ENCODE measurements around the gene GNS.
"Not testable (repeated sequence)": the region's sequence is repeated elsewhere in the genome, so short reads cannot be mapped to it uniquely, and the experiment has no call there.

GNS gene

DNA sequence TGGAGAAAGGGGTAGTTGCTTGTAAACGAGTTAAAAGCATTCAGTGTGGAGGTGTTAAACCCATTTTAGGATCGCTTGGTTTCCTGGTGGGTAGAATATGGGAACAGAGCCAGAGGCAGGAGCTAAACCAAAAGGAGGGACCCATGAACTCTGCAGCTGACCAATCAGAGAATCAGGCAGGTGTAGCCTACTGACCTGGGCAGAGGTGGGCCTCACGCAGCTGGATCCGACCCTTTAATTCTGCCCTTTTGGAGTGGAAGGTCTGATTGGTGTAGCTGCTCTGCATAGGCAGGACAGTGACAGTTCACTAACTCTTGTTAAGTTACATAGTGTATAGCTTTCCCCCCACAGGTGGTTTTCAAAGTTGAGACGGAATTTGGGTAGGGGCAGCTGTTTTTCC is 63.7 kb downstream of the GNS start:
- DNase-seq (ENCODE audit: low read depth) = no peak

GRCh38 chr12:64694130-64695040 is 64.8 kb downstream of the GNS start:
- no peak for DNase-seq (ENCODE audit: low read depth)

GRCh38 chr12:64691795-64692583 is 67.2 kb downstream of the GNS start:
- DNase-seq (ENCODE audit: low read depth) = no peak

DNA sequence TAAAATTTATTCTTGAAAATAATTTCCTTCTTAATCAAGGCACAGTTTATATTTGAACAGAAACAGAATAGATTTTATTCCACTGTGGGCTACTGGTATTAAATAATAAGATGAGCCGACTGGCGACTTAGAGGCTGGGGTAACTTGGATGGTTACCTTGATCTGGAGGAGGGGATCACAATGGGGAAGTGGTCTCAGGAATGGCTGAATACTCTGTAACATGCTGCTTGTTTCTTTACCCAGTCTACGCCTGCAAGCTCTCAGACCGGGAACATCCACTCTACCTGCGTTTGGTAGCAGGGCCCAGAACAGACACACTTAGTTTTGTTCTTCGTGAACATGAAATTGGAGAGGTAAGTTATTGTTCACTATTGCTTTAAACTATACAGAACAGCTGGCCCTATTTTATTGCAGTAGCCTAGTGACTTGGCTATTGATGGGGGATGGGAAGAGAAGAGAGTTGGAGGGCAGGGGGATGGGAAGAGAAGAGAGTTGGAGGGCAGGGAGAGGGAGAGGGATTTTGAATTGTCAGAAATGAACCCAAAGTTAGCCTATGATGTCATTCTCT is 67.9 kb downstream of the GNS start:
- DNase-seq (ENCODE audit: low read depth) = no peak

GRCh38 chr12:64690236-64690635 is 69.0 kb downstream of the GNS start:
- DNase-seq (ENCODE audit: low read depth) = not testable (repeated sequence)

- no peak for DNase-seq (ENCODE audit: low read depth)
Measured at GRCh38 chr12:64688715-64689114, 70.5 kb downstream of the GNS start.

DNA sequence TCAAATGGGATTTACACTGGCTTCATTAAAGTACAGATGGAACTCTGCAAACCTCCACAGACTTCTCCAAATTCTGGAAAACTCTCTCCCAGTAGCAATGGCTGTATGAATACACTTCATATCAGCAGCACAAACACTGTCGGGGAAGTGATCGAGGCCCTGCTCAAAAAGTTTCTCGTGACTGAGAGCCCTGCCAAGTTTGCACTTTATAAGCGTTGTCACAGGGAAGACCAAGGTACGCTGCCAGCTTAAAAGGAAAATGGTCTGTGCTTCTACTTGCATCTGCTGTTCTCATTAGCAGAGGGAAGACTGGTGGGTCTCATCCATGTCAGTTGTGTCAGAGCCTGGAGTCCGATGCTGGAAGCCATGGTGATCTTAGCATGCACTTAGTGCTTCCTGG is 71.0 kb downstream of the GNS start:
- no peak for DNase-seq (ENCODE audit: low read depth)

DNA sequence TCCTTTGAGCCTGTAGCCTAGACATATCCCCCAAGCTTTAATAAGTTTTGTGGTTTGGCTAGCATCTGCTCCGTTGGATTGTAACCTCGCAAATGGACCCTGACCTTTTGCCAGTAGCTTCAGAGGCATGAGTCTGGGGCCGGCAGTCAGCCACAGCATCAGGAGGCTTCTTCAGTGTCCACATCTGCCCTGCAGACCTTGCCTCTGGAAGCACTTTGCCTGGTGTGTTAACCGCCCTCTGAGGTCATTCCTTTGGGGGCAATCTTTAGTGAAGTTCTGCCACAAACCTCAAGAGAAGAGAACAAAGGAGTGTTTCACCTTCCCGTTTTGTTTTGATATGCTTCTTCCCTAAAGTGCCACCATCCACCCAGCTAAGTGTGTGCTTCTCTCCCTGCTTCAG is 71.4 kb downstream of the GNS start:
- no peak for DNase-seq (ENCODE audit: low read depth)

GRCh38 chr12:64685605-64686004 is 73.6 kb downstream of the GNS start:
- DNase-seq (ENCODE audit: low read depth) = no peak

- no peak for DNase-seq (ENCODE audit: low read depth)
Measured at GRCh38 chr12:64685050-64685449, 74.2 kb downstream of the GNS start.

DNA sequence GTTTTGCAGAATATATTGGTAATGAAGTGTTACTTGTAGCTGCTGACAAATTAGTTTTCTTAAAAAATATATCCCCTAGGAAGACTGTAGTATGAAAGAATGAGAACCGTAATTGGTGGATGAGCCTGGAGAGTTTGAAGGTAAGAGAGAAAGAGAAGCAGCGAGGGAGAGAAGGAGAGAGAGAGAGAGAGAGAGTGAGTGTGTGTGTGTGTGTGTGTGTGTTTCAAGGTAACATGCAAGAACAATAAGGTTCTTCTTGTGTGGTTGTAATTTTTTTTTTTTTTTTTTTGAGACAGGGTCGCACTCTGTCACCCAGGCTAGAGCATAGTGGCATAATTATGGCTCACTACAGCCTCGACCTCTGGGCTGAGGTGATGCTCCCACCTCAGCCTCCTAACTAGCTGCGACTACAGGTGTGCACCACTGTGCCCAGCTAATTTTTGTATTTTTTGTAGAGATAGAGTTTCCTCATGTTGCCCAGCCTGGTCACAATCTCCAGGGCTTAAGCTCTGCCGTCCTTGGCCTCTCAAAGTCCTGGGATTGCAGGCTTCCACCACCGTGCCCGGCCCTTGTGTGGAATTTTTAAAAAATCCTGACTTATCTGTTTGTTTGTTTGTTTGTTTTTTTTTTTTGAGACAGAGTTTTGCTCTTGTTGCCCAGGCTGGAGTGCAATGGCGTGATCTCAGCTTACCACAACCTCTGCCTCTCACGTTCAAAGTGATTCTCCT is 75.2 kb downstream of the GNS start:
- no peak for DNase-seq (ENCODE audit: low read depth)

GRCh38 chr12:64682572-64683277 is 76.5 kb downstream of the GNS start:
- no peak for DNase-seq (ENCODE audit: low read depth)

DNA sequence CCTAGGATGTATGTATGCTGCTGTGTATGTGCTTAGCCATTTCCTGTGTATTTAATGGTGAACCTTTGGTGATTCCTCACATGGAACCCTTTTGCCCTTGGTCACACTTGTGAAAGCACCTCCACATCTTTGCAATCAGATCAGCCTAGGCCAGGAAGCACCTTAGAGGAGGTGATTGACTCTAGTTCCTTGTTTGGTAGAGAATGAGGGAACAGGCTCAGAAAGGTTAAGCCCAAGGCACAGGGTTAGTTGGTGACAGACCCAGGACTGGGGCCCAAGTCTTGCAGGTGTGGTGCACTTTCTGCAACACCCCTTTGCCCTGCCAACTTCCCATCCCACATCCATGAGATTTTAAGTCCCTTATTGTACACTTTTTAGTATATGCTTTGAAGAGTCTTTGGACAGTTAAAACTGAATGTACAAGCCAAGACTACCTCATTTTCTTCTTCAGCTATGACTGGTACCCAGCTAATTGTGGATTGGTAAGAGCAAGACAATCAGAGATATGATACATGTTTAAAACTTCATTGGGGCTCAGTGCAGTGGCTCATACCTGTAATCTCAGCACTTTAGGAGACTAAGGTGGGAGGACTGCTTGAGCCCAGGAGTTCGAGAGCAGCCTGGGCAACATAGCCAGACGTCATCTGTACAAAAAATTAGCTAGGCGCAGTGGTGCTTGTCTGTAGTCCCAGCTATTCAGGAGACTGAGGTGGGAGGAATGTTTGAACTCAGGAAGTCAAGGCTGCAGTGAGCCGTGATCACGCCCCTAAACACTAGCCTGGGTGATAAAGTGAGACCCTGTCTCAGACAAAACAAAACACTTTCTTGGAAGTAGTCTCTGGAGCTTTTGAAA is 77.8 kb downstream of the GNS start:
- DNase-seq (ENCODE audit: low read depth) = no peak

DNA sequence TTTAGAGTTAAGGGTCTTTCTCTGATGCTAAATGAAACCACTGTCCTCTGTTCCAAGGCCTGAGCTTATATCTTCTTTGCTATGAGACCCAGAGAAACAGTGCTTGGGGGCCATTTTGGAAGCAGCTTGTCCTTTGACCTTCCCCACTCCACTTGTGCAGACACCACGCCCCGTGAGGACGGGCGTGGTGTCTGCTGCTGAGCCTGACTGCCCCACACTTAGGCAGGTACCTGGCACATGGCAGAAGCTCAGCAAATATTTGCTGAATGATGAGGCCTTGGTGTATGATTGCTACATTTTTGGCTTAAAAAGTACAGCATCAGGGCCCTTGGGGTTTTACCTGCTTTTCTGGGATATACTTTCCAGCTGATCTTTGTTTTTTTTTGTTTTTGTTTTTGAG is 79.0 kb downstream of the GNS start:
- no peak for DNase-seq (ENCODE audit: low read depth)

DNA sequence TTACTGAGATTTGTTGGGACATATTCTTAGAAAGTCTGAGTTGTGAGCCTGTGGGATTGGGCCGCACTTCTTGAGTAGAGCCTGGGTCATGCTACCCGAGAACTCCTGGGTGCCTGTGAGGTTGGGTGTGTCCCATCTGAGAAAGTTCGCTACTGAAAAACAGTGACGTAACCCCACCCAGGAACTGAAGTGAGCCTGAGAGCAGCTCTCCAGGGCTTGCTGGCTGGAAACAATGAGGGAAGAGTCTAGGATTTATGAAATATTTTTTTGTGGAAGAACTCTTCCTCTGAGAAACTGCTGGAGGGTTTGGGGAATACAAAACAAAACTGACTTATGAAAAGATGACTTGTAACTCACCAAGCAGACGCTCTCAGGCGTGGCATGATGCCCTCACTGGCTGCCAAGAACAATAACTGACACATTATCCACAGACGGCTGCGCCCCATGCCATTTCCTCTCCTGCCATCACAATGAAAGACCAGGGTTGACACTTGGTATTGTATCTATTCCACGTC is 79.7 kb downstream of the GNS start:
- DNase-seq (ENCODE audit: low read depth) = peak; percentile 37

DNA sequence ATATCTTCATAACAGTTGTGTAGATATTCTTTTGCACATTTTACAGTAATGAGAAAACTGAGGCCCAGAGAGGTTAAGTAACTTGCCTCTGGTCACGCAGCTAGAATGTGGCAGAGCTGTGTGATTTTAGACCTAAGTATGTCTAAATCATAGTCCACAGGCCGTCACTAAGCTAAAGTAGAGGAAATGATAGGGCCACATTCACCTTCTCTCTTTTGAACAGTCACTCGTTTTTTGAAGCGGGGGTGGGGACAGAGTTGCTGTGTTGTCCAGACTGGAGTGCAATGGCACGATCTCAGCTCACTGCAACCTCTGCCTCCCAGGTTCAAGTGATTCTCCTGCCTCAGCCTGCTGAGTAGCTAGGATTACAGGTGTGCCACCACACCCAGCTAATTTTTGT is 80.4 kb downstream of the GNS start:
- no peak for DNase-seq (ENCODE audit: low read depth)

DNA sequence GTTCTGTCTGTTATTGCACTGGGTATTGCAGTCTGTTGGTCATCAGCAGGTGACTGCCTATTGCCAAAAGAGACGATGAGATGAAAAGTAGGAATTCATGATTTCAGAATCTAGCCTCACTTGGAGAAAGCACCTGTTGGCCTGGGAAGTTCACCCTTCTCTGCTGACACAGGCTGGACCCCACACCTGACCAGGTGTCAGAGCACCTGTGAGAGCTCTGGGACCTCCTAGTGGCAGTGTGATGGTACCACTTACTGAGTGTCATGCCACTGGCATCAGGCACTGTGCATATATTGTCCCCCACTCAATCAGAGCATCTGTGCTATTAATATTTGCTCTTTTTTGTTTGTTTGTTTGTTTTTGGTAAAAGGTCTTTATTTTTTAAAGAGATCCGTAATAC is 81.0 kb downstream of the GNS start:
- no peak for DNase-seq (ENCODE audit: low read depth)

DNA sequence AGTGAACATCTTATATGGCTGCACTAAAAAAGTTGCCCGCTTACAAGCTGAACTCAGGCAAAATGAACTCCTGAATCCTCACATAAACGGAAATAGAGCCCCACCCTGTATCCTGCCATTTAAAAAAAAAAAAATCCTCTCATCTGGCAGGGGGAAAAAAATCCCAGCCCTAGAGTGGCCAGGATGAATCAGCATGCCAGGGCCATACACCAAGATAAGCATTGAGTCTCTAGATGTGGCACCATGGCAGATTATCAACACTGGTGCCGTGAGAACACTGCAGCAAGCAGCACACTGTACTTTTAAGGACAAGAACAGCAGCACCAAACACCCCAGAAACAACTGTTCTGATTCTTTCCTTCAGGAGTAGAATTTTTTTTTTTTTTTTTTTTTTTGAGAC is 83.4 kb downstream of the GNS start:
- DNase-seq (ENCODE audit: low read depth) = no peak

DNA sequence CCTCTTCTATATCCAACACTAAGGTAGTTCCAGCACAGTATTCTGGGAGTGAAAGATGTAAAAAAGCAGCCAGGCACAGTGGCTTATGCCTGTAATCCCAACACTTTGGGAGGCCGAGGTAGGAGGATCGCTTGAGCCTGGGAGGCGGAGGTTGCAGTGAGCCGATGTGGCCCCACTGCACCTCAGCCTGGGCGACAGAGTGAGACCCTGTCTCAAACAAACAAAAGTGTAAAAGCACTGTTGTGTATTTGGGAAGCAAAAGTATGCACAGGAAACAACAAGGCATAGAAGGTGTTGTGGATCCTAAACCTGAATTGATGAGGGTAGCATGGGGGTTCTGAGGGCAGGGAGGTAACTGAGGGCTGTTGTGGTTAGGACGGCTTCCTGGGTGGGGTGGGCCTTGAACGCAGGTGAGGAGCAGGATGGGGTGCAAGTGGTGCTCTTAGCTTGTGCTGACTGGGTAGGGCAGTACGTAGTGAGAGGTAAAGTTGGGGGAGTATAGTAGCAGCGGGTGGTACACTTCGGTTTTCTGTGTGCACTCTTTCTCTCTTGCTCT is 84.8 kb downstream of the GNS start:
- DNase-seq (ENCODE audit: low read depth) = no peak

GRCh38 chr12:64673490-64674169 is 85.6 kb downstream of the GNS start:
- no peak for DNase-seq (ENCODE audit: low read depth)

Data from activated gamma-delta T cell treated with anti-CD3 and anti-CD28 coated beads, Interleukin-2, amount 50 U/mL, for 16 hours (primary cell).